LNCaP clone FGC (cell line): ENCODE data around the gene NKTR.

ENCODE experiments used
- DNase-seq: peaks from one replicate; pipeline ENCODE4 v3.0.0-alpha.2; 2011; ENCODE audit warnings: low read depth
- H3K4me3 ChIP-seq: 2 replicates; pipeline ENCODE4 v1.5.1; 2011; ENCODE audit warnings: mild to moderate bottlenecking, low read depth, low read length, control low read depth
- CTCF ChIP-seq: IDR thresholded peaks from 2 replicates; pipeline ENCODE4 v1.5.1; 2012; ENCODE audit warnings: mild to moderate bottlenecking; ENCODE audit not compliant: control insufficient read depth, insufficient read depth; ENCODE audit errors: extremely low read depth

The NKTR gene

GRCh38 chr3:42670051-42670576, 69.6 kb downstream of the NKTR start:
- H3K4me3 ChIP-seq: no peak overlapping the region
- TF ChIP-seq CTCF: no peak
- DNase-seq: no peak

GRCh38 chr3:42670670-42671069, 70.2 kb downstream of the NKTR start:
- DNase-seq: no peak
- TF ChIP-seq CTCF: no peak
- no peak overlapping the region for H3K4me3 ChIP-seq

GRCh38 chr3:42672515-42672914, 72.0 kb downstream of the NKTR start:
- H3K4me3 ChIP-seq: no peak overlapping the region
- no peak for DNase-seq
- no peak for TF ChIP-seq CTCF

GRCh38 chr3:42673082-42673481, 72.6 kb downstream of the NKTR start:
- DNase-seq: no peak
- no peak overlapping the region for H3K4me3 ChIP-seq
- no peak for TF ChIP-seq CTCF

GRCh38 chr3:42674146-42674545, 73.7 kb downstream of the NKTR start:
- TF ChIP-seq CTCF: no peak
- DNase-seq: peak; percentile 19
- no peak overlapping the region for H3K4me3 ChIP-seq

GRCh38 chr3:42675909-42676308, 75.4 kb downstream of the NKTR start:
- TF ChIP-seq CTCF: no peak
- DNase-seq: no peak
- H3K4me3 ChIP-seq: no peak overlapping the region

GRCh38 chr3:42678447-42678846, 78.0 kb downstream of the NKTR start:
- H3K4me3 ChIP-seq: no peak overlapping the region
- TF ChIP-seq CTCF: no peak
- no peak for DNase-seq
